ENCODE measurements around the gene FBN1.

Gene FBN1

GRCh38 chr15:48396020-48396419 lies 249.5 kb downstream of the FBN1 start:
- Histone ChIP-seq H3K36me3 (ENCODE audit: insufficient read depth, low read length) (no peaks in the 10 kb centered on the region), H3K9ac (ENCODE audit: insufficient read length) (no peak overlapping the region), H3K4me3 (no peak overlapping the region), H3K9me3 (ENCODE audit: low read depth, low read length) (no peaks in the 10 kb centered on the region), H3K27ac (no peak overlapping the region)
- TF ChIP-seq FOXP2 (optimal IDR thresholded peaks at IDR 0.05; ENCODE audit: control extremely low read depth, extremely low read length, insufficient read depth) (no peak), POLR2AphosphoS5 (IDR thresholded peaks at IDR 0.05; ENCODE audit: borderline replicate concordance, low read depth, low read length) (no peak), EZH2 (IDR thresholded peaks at IDR 0.05) (no peak)
- no peak for DNase-seq (ENCODE audit: low read depth, low spot score)

- Histone ChIP-seq H3K9ac (ENCODE audit: insufficient read length) (no peak overlapping the region), H3K27ac (no peak overlapping the region), H3K36me3 (ENCODE audit: insufficient read depth, low read length) (no peaks in the 10 kb centered on the region), H3K9me3 (ENCODE audit: low read depth, low read length) (no peaks in the 10 kb centered on the region), H3K4me3 (no peak overlapping the region)
- TF ChIP-seq POLR2AphosphoS5 (IDR thresholded peaks at IDR 0.05; ENCODE audit: borderline replicate concordance, low read depth, low read length) (no peak), FOXP2 (optimal IDR thresholded peaks at IDR 0.05; ENCODE audit: control extremely low read depth, extremely low read length, insufficient read depth) (no peak), EZH2 (IDR thresholded peaks at IDR 0.05) (no peak)
- no peak for DNase-seq (ENCODE audit: low read depth, low spot score)
These were observed 249.9 kb downstream of the FBN1 start for GRCh38 chr15:48395521-48396011.

GRCh38 chr15:48394970-48395369 lies 250.5 kb downstream of the FBN1 start:
- Histone ChIP-seq H3K4me3 (no peak overlapping the region), H3K27ac (no peak overlapping the region), H3K36me3 (ENCODE audit: insufficient read depth, low read length) (no peaks in the 10 kb centered on the region), H3K9ac (ENCODE audit: insufficient read length) (no peak overlapping the region), H3K9me3 (ENCODE audit: low read depth, low read length) (no peaks in the 10 kb centered on the region)
- TF ChIP-seq POLR2AphosphoS5 (IDR thresholded peaks at IDR 0.05; ENCODE audit: borderline replicate concordance, low read depth, low read length) (no peak), FOXP2 (optimal IDR thresholded peaks at IDR 0.05; ENCODE audit: control extremely low read depth, extremely low read length, insufficient read depth) (no peak), EZH2 (IDR thresholded peaks at IDR 0.05) (no peak)
- DNase-seq (ENCODE audit: low read depth, low spot score) = no peak

- Histone ChIP-seq H3K4me3 (no peak overlapping the region), H3K27ac (no peak overlapping the region), H3K9me3 (ENCODE audit: low read depth, low read length) (no peaks in the 10 kb centered on the region), H3K36me3 (ENCODE audit: insufficient read depth, low read length) (no peaks in the 10 kb centered on the region), H3K9ac (ENCODE audit: insufficient read length) (no peak overlapping the region)
- DNase-seq (ENCODE audit: low read depth, low spot score) = no peak
- TF ChIP-seq FOXP2 (optimal IDR thresholded peaks at IDR 0.05; ENCODE audit: control extremely low read depth, extremely low read length, insufficient read depth) (no peak), EZH2 (IDR thresholded peaks at IDR 0.05) (no peak), POLR2AphosphoS5 (IDR thresholded peaks at IDR 0.05; ENCODE audit: borderline replicate concordance, low read depth, low read length) (no peak)
These were observed 251.6 kb downstream of the FBN1 start for GRCh38 chr15:48393645-48394506.

GRCh38 chr15:48392356-48392755 lies 253.2 kb downstream of the FBN1 start:
- TF ChIP-seq FOXP2 (optimal IDR thresholded peaks at IDR 0.05; ENCODE audit: control extremely low read depth, extremely low read length, insufficient read depth) (no peak), POLR2AphosphoS5 (IDR thresholded peaks at IDR 0.05; ENCODE audit: borderline replicate concordance, low read depth, low read length) (no peak), EZH2 (IDR thresholded peaks at IDR 0.05) (no peak)
- no peak overlapping the region for H3K4me3 ChIP-seq
- no peaks in the 10 kb centered on the region for H3K9me3 ChIP-seq (ENCODE audit: low read depth, low read length)
- H3K36me3 ChIP-seq (ENCODE audit: insufficient read depth, low read length) = no peaks in the 10 kb centered on the region
- DNase-seq (ENCODE audit: low read depth, low spot score) = no peak
- no peak overlapping the region for H3K27ac ChIP-seq
- H3K9ac ChIP-seq (ENCODE audit: insufficient read length) = no peak overlapping the region

GRCh38 chr15:48391950-48392349 lies 253.6 kb downstream of the FBN1 start:
- TF ChIP-seq EZH2 (IDR thresholded peaks at IDR 0.05) (no peak), POLR2AphosphoS5 (IDR thresholded peaks at IDR 0.05; ENCODE audit: borderline replicate concordance, low read depth, low read length) (no peak), FOXP2 (optimal IDR thresholded peaks at IDR 0.05; ENCODE audit: control extremely low read depth, extremely low read length, insufficient read depth) (no peak)
- Histone ChIP-seq H3K4me3 (no peak overlapping the region), H3K9ac (ENCODE audit: insufficient read length) (no peak overlapping the region), H3K27ac (no peak overlapping the region), H3K9me3 (ENCODE audit: low read depth, low read length) (no peaks in the 10 kb centered on the region), H3K36me3 (ENCODE audit: insufficient read depth, low read length) (no peaks in the 10 kb centered on the region)
- DNase-seq (ENCODE audit: low read depth, low spot score) = no peak

- no peaks in the 10 kb centered on the region for H3K9me3 ChIP-seq (ENCODE audit: low read depth, low read length)
- no peak for DNase-seq (ENCODE audit: low read depth, low spot score)
- TF ChIP-seq FOXP2 (optimal IDR thresholded peaks at IDR 0.05; ENCODE audit: control extremely low read depth, extremely low read length, insufficient read depth) (no peak), EZH2 (IDR thresholded peaks at IDR 0.05) (no peak), POLR2AphosphoS5 (IDR thresholded peaks at IDR 0.05; ENCODE audit: borderline replicate concordance, low read depth, low read length) (no peak)
- no peak overlapping the region for H3K9ac ChIP-seq (ENCODE audit: insufficient read length)
- no peak overlapping the region for H3K4me3 ChIP-seq
- no peaks in the 10 kb centered on the region for H3K36me3 ChIP-seq (ENCODE audit: insufficient read depth, low read length)
- no peak overlapping the region for H3K27ac ChIP-seq
These were observed 255.8 kb downstream of the FBN1 start for GRCh38 chr15:48389691-48390143.

- Histone ChIP-seq H3K27ac (no peak overlapping the region), H3K36me3 (ENCODE audit: insufficient read depth, low read length) (no peaks in the 10 kb centered on the region), H3K9ac (ENCODE audit: insufficient read length) (no peak overlapping the region), H3K9me3 (ENCODE audit: low read depth, low read length) (no peaks in the 10 kb centered on the region), H3K4me3 (no peak overlapping the region)
- no peak for TF ChIP-seq EZH2 (IDR thresholded peaks at IDR 0.05)
- TF ChIP-seq FOXP2 (optimal IDR thresholded peaks at IDR 0.05; ENCODE audit: control extremely low read depth, extremely low read length, insufficient read depth) = no peak
- no peak for TF ChIP-seq POLR2AphosphoS5 (IDR thresholded peaks at IDR 0.05; ENCODE audit: borderline replicate concordance, low read depth, low read length)
- DNase-seq (ENCODE audit: low read depth, low spot score) = no peak
These were observed 256.6 kb downstream of the FBN1 start for GRCh38 chr15:48388910-48389309.
